HepG2 (cell line): Measurements from ENCODE around the gene SEMA3G. TPM values are rescaled to one million over a fixed set of nuclear protein-coding genes. Genes with fewer than 3 reads are reported as not detected.

Experiments
- ATAC-seq: fragments of 200-7000 bp; cut with Tn5 transposase; 3 replicates; pipeline ENCODE4 v1.9.1; 2020; ENCODE audit warnings: mild to moderate bottlenecking, moderate library complexity
- BruUV-seq: library from RNA; stranded (reverse); fragments of 400-500 nt; replicated peaks from 2 replicates; lab custom pipeline; 2021; lab: Mats Ljungman, UMichigan
- CTCF ChIA-PET: fragments of 300-600 bp; formaldehyde crosslinking; extraction: SDS; loops from one replicate; lab custom pipeline; 2021; ENCODE audit warnings: low total read pairs, inconsistent platforms, low intra/inter-chr PET ratio; lab: Yijun Ruan, JAX
- POLR2A ChIA-PET: fragments of 350-600 bp; sonication (Branson Sonifier 250); formaldehyde crosslinking; loops from one replicate; lab custom pipeline; 2020; ENCODE audit warnings: antibody characterized with exemption, inconsistent platforms; lab: Yijun Ruan, JAX
- DNase-seq: peaks from one replicate; pipeline ENCODE4 v3.0.0-alpha.2; 2015; ENCODE audit warnings: low spot score
- FAIRE-seq: peaks from 3 replicates; lab custom pipeline; 2011; peaks lifted over from hg19 to GRCh38; lab: Jason Lieb, UNC
- H2AFZ ChIP-seq: one replicate; pipeline ENCODE4 v1.6.1; 2011; ENCODE audit warnings: low read length, inconsistent platforms
- H3K27ac ChIP-seq: fragments of 300-600 bp; 3 replicates; pipeline ENCODE4 v1.8.0; 2011; ENCODE audit warnings: mixed run types, mild to moderate bottlenecking, mixed read lengths, low read length, inconsistent platforms; ENCODE audit not compliant: insufficient read depth; ENCODE audit errors: extremely low read length
- H3K27me3 ChIP-seq, 2 experiments: fragments of 200-600 bp in 1 of 2; 2 replicates in 1 of 2; 3 replicates in 1 of 2; pipeline versions ENCODE4 v1.6.0 to v1.8.0; 2011; ENCODE audit warnings: low read length in 2 of 2, mild to moderate bottlenecking in 2 of 2, moderate library complexity in 2 of 2, inconsistent platforms in 1 of 2; ENCODE audit not compliant: insufficient read depth in 2 of 2, control insufficient read depth in 1 of 2
- H3K36me3 ChIP-seq, 2 experiments: fragments of 200-600 bp in 1 of 2; replicated peaks in 1 of 2; 2 replicates in 1 of 2; 3 replicates in 1 of 2; pipeline versions ENCODE4 v1.5.1 to v1.8.0; 2011; ENCODE audit warnings: low read length in 2 of 2, inconsistent platforms in 1 of 2; ENCODE audit not compliant: insufficient read depth in 2 of 2, control insufficient read depth in 1 of 2
- H3K4me1 ChIP-seq: 2 replicates; pipeline ENCODE4 v1.5.1; 2012; ENCODE audit warnings: low read length, inconsistent platforms; ENCODE audit not compliant: insufficient read depth
- H3K4me2 ChIP-seq: 2 replicates; pipeline ENCODE4 v1.6.0; 2011; ENCODE audit warnings: low read depth, low read length, inconsistent platforms
- H3K4me3 ChIP-seq, 3 experiments: fragments of 200-600 bp in 1 of 3; sonication (generic), shearing (Covaris generic) in 1 of 3; replicated peaks in 1 of 3; 2 replicates each; pipeline ENCODE4 v1.5.1; 2011 to 2016; ENCODE audit warnings: low read length in 3 of 3, inconsistent platforms in 2 of 3, low read depth in 2 of 3, mild to moderate bottlenecking in 2 of 3, control low read depth in 1 of 3, mixed read lengths in 1 of 3; ENCODE audit not compliant: insufficient read depth in 1 of 3
- H3K79me2 ChIP-seq: one replicate; pipeline ENCODE4 v1.6.1; 2011; ENCODE audit warnings: low read length, inconsistent platforms; ENCODE audit not compliant: insufficient read depth
- H3K9ac ChIP-seq: 2 replicates; pipeline ENCODE4 v1.6.0; 2011; ENCODE audit warnings: mild to moderate bottlenecking, low read depth, low read length, inconsistent platforms; ENCODE audit not compliant: insufficient read depth
- H3K9me3 ChIP-seq: 2 replicates; pipeline ENCODE4 v1.5.1; 2012; ENCODE audit warnings: mild to moderate bottlenecking, low read length
- H4K20me1 ChIP-seq: 2 replicates; pipeline ENCODE4 v1.6.0; 2011; ENCODE audit warnings: inconsistent platforms, mild to moderate bottlenecking, low read length, moderate library complexity; ENCODE audit not compliant: insufficient read depth
- BRD4 ChIP-seq: sonication (generic); formaldehyde crosslinking; IDR thresholded peaks from 2 replicates; pipeline ENCODE4 v1.4.0; 2020; ENCODE audit warnings: missing genetic modification reagents
- SAP130 ChIP-seq: IDR thresholded peaks from 2 replicates; pipeline ENCODE4 v1.6.1; 2016; ENCODE audit warnings: low read depth
- TFDP2 ChIP-seq: sonication (generic); formaldehyde crosslinking; IDR thresholded peaks from 2 replicates; pipeline ENCODE4 v1.4.0; 2020; ENCODE audit warnings: missing genetic modification reagents
- ZBTB42 ChIP-seq: sonication (generic); formaldehyde crosslinking; IDR thresholded peaks from 2 replicates; pipeline ENCODE4 v1.5.0; 2020; ENCODE audit warnings: mild to moderate bottlenecking, missing genetic modification reagents
- ZNF766 ChIP-seq: sonication (generic); formaldehyde crosslinking; IDR thresholded peaks from 2 replicates; pipeline ENCODE4 v1.5.0; 2020; ENCODE audit warnings: missing genetic modification reagents, borderline replicate concordance
- WGBS: methylation state at CpG from one replicate; pipeline ENCODE4 v1.1.6; 2017; ENCODE audit warnings: low lambda C conversion rate; 5-methylcytosine and 5-hydroxymethylcytosine counted together
- in situ Hi-C: cut with HindIII; loops from 2 replicates; pipeline ENCODE4 v1.10.0; 2017; ENCODE audit warnings: low pct_unique_long_range_greater_than_20kb; ENCODE audit not compliant: extremely low pct_ligation_motif_present
- intact Hi-C: fragments of 100-400 bp; cut with micrococcal nuclease; formaldehyde crosslinking; loops from one replicate; pipeline ENCODE4 v1.10.0; 2022; ENCODE audit not compliant: unreplicated experiment
- polyA plus RNA-seq, 8 experiments: library from polyadenylated mRNA; depleted of rRNA in 3 of 8; stranded (reverse) in 7 of 8; unstranded in 1 of 8; fragments of >200 nt; fragmentation: Illumina TruSeq in 4 of 8; extraction: Trizol in 4 of 8; gene quantifications; 2 replicates each; pipeline versions ENCODE4 v1.2.1 to v1.2.3, GENCODE V29; 2011 to 2016; ENCODE audit warnings: low read depth in 4 of 8, missing spikeins in 1 of 8, mixed read lengths in 1 of 8; ENCODE audit not compliant: insufficient read depth in 1 of 8
- total RNA-seq, 5 experiments: library from RNA; depleted of rRNA; stranded (reverse); fragments of >200 nt; fragmentation: Illumina TruSeq; extraction: Trizol; gene quantifications; 2 replicates each; pipeline ENCODE4 v1.2.3, GENCODE V29; 2016; ENCODE audit warnings: low read depth in 1 of 5

Gene SEMA3G
- total and polyA plus RNA-seq, 2 of the 13 experiments (the other 11 are each of a cell fraction or from before 2014, with no cell fraction given) = 6.1 to 8.3 TPM

- 96% methylated on average over 14 of the region's 14 CpGs for WGBS
These were observed 14.1 kb upstream of the SEMA3G start for GRCh38 chr3:52458770-52459545.

GRCh38 chr3:52458031-52458760, 13.3 kb upstream of the SEMA3G start:
- ATAC-seq (no peak), DNase-seq (no peak), FAIRE-seq (no peak)
- H3K4me1 ChIP-seq = peaks cover 38% of the 10 kb centered on the region
- H3K36me3 ChIP-seq = peaks cover 9 to 36% of the 10 kb centered on the region in 2 experiments; a peak in 4 of 5 replicates
- no peak overlapping the region for H3K4me3 ChIP-seq
- no peaks in the 10 kb centered on the region; a peak in 1 of 5 replicates for H3K27me3 ChIP-seq
- no peaks in the 10 kb centered on the region for H3K9me3 ChIP-seq
- no peak overlapping the region for H3K4me2 ChIP-seq
- H3K9ac ChIP-seq = no peak overlapping the region
- no TSS peak for BruUV-seq
- WGBS = 79% methylated on average over 6 of the region's 6 CpGs
- POLR2A ChIA-PET = interaction anchor here (0.6 kb wide), 1 partner anchor 18 kb away, joined by 3 read pairs; no protein-coding TSS in a partner anchor
- in situ Hi-C loops = loop anchor here (10.0 kb wide), 1 partner anchor 227 kb away; the partner anchor contains the start of genes GNL3 and PBRM1
- no peak overlapping the region for H3K27ac ChIP-seq
- intact Hi-C loops = no loop called here
- H3K79me2 ChIP-seq = peaks cover 20% of the 10 kb centered on the region
- H2AFZ ChIP-seq = no peak overlapping the region
- TF ChIP-seq ZBTB42 (CRISPR knock-in tag) = no peak
- TF ChIP-seq ZNF766 (CRISPR knock-in tag) = no peak
- TF ChIP-seq SAP130 = no peak
- TF ChIP-seq BRD4 = no peak
- CTCF ChIA-PET = no interaction called here
- H4K20me1 ChIP-seq = no peaks in the 10 kb centered on the region

More at GRCh38 chr3:52458770-52459545, 14.1 kb upstream of the SEMA3G start:
- no peaks in the 10 kb centered on the region for H3K9me3 ChIP-seq
- intact Hi-C loops (no loop called here), in situ Hi-C loops (loop anchor here (10.0 kb wide), 1 partner anchor 226 kb away; the partner anchor contains the start of genes GNL3 and PBRM1)
- DNase-seq (no peak), FAIRE-seq (no peak), ATAC-seq (no peak)
- BruUV-seq = TSS peak; percentile 38
- H3K4me3 ChIP-seq = no peak overlapping the region
- no peak overlapping the region for H3K4me2 ChIP-seq
- H2AFZ ChIP-seq = no peak overlapping the region
- ChIA-PET POLR2A (no interaction called here), CTCF (no interaction called here)
- no peak for TF ChIP-seq TFDP2 (CRISPR knock-in tag)
- no peaks in the 10 kb centered on the region; a peak in 1 of 5 replicates for H3K27me3 ChIP-seq
- H3K4me1 ChIP-seq = peaks cover 30% of the 10 kb centered on the region
- H3K9ac ChIP-seq = no peak overlapping the region
- no peak overlapping the region for H3K27ac ChIP-seq
- H4K20me1 ChIP-seq = no peaks in the 10 kb centered on the region
- H3K36me3 ChIP-seq = peaks cover 9 to 39% of the 10 kb centered on the region in 2 experiments; a peak in 4 of 5 replicates
- H3K79me2 ChIP-seq = peaks cover 23% of the 10 kb centered on the region
